GM23338 (cell line): Measurements from ENCODE around the gene PEPD. TPM values are rescaled to one million over a fixed set of nuclear protein-coding genes. Genes with fewer than 3 reads are reported as not detected.

Source experiments
- ATAC-seq: fragments of 200-7000 bp; cut with Tn5 transposase; 3 replicates; pipeline ENCODE4 v1.9.1; 2020
- DNase-seq: peaks from one replicate; pipeline ENCODE4 v3.0.0-alpha.2; 2015; ENCODE audit warnings: low spot score
- H2AFZ ChIP-seq: fragments of 200-600 bp; sonication (generic); 2 replicates; pipeline ENCODE4 v1.8.0; 2016; ENCODE audit warnings: antibody characterized with exemption, mild to moderate bottlenecking, moderate library complexity
- H3F3A ChIP-seq: fragments of 200-600 bp; sonication (generic); replicated peaks from 2 replicates; pipeline ENCODE4 v1.8.0; 2017; ENCODE audit warnings: antibody characterized with exemption, mixed run types, low read depth
- H3K27ac ChIP-seq: fragments of 200-600 bp; sonication (generic); 2 replicates; pipeline ENCODE4 v1.6.1; 2016; ENCODE audit warnings: low read depth
- H3K27me3 ChIP-seq: fragments of 200-600 bp; sonication (generic); 2 replicates; pipeline ENCODE4 v1.8.0; 2016; ENCODE audit warnings: mild to moderate bottlenecking, mixed run types, moderate library complexity; ENCODE audit not compliant: insufficient read depth
- H3K36me3 ChIP-seq: fragments of 200-600 bp; sonication (generic); 2 replicates; pipeline ENCODE4 v1.8.0; 2016; ENCODE audit warnings: mild to moderate bottlenecking; ENCODE audit not compliant: insufficient read depth
- H3K4me1 ChIP-seq: fragments of 200-600 bp; sonication (generic); 2 replicates; pipeline ENCODE4 v1.8.0; 2016; ENCODE audit warnings: mild to moderate bottlenecking, moderate library complexity; ENCODE audit not compliant: insufficient read depth
- H3K4me2 ChIP-seq: fragments of 200-600 bp; sonication (generic); 2 replicates; pipeline ENCODE4 v1.7.1; 2017; ENCODE audit warnings: mixed run types
- H3K4me3 ChIP-seq: fragments of 200-600 bp; sonication (generic); 2 replicates; pipeline ENCODE4 v1.6.1; 2016; ENCODE audit warnings: mixed run types
- H3K79me2 ChIP-seq: fragments of 200-600 bp; sonication (generic); replicated peaks from 2 replicates; pipeline ENCODE4 v1.8.0; 2017; ENCODE audit warnings: mild to moderate bottlenecking; ENCODE audit not compliant: insufficient read depth
- H3K9me2 ChIP-seq: fragments of 200-600 bp; sonication (generic); 2 replicates; pipeline ENCODE4 v1.8.0; 2017; ENCODE audit not compliant: insufficient read depth
- H4K20me1 ChIP-seq: fragments of 200-600 bp; sonication (generic); replicated peaks from 2 replicates; pipeline ENCODE4 v1.8.0; 2017; ENCODE audit warnings: mild to moderate bottlenecking; ENCODE audit not compliant: insufficient read depth
- H3K27ac Mint-ChIP-seq: 2 replicates; pipeline ENCODE4 v1.8.0; 2020; ENCODE audit warnings: inconsistent platforms, mild to moderate bottlenecking, moderate library complexity, mixed read lengths
- H3K27me3 Mint-ChIP-seq: 3 replicates; pipeline ENCODE4 v1.8.0; 2022; ENCODE audit warnings: low read depth, mild to moderate bottlenecking, moderate library complexity, mixed read lengths, inconsistent platforms; ENCODE audit not compliant: insufficient read depth, poor library complexity
- H3K36me3 Mint-ChIP-seq: 3 replicates; pipeline ENCODE4 v1.8.0; 2021; ENCODE audit warnings: low read depth, mild to moderate bottlenecking, inconsistent platforms, moderate library complexity, mixed read lengths
- H3K4me1 Mint-ChIP-seq: 3 replicates; pipeline ENCODE4 v1.8.0; 2020; ENCODE audit warnings: mild to moderate bottlenecking, inconsistent platforms, mixed read lengths
- H3K4me3 Mint-ChIP-seq: 3 replicates; pipeline ENCODE4 v1.8.0; 2021; ENCODE audit warnings: moderate library complexity, mild to moderate bottlenecking, inconsistent platforms, mixed read lengths
- H3K9me3 Mint-ChIP-seq: 3 replicates; pipeline ENCODE4 v1.8.0; 2020; ENCODE audit warnings: moderate library complexity, mild to moderate bottlenecking, inconsistent platforms, mixed read lengths
- CTCF ChIP-seq, 2 experiments: fragments of 200-600 bp in 1 of 2; sonication (generic) in 1 of 2; conservative IDR thresholded peaks; 2 replicates each; pipeline versions ENCODE4 v1.5.1 to v1.6.1; 2016 to 2017; ENCODE audit warnings: antibody characterized with exemption in 2 of 2, low read depth in 2 of 2, mild to moderate bottlenecking in 2 of 2, moderate library complexity in 1 of 2
- ETS1 ChIP-seq: IDR thresholded peaks from 2 replicates; pipeline ENCODE4 v1.6.1; 2016; ENCODE audit warnings: antibody characterized with exemption
- EZH2 ChIP-seq: fragments of 200-600 bp; sonication (generic); IDR thresholded peaks from one replicate; pipeline ENCODE4 v1.8.0; 2017; ENCODE audit warnings: antibody characterized with exemption, mild to moderate bottlenecking, low read depth; ENCODE audit not compliant: unreplicated experiment
- JUNB ChIP-seq: IDR thresholded peaks from one replicate; pipeline ENCODE4 v1.6.1; 2016; ENCODE audit warnings: antibody characterized with exemption; ENCODE audit not compliant: unreplicated experiment
- NANOG ChIP-seq: IDR thresholded peaks from 2 replicates; pipeline ENCODE4 v1.6.1; 2016; ENCODE audit warnings: antibody characterized with exemption, borderline replicate concordance
- POLR2AphosphoS5 ChIP-seq: IDR thresholded peaks from 2 replicates; pipeline ENCODE4 v1.6.1; 2016; ENCODE audit warnings: antibody characterized with exemption, low read depth
- STAT1 ChIP-seq: IDR thresholded peaks from one replicate; pipeline ENCODE4 v1.6.1; 2016; ENCODE audit warnings: antibody characterized with exemption; ENCODE audit not compliant: unreplicated experiment
- ZNF114 ChIP-seq: fragments of 250-450 bp; sonication (Bioruptor Pico); IDR thresholded peaks from 2 replicates; pipeline ENCODE4 v1.5.0; 2020; ENCODE audit warnings: mild to moderate bottlenecking, moderate library complexity
- ZNF462 ChIP-seq: fragments of 250-450 bp; sonication (Bioruptor Pico); IDR thresholded peaks from 2 replicates; pipeline ENCODE4 v1.5.0; 2020; ENCODE audit warnings: mild to moderate bottlenecking, moderate library complexity
- polyA plus RNA-seq: library from polyadenylated mRNA; unstranded; fragments of >200 nt; fragmentation: Nextera tagmentation; extraction: Ambion mirVana; gene quantifications from 2 replicates; pipeline ENCODE4 v1.2.1, GENCODE V29; 2016
- total RNA-seq: library from RNA; depleted of rRNA; stranded (reverse); fragments of >200 nt; shearing (Covaris generic); gene quantifications from 2 replicates; pipeline ENCODE4 v1.2.3, GENCODE V29; 2014

The PEPD gene
- total and polyA plus RNA-seq, 2 experiments from 2014 or later: 81.7 to 89.2 TPM

GRCh38 chr19:33363476-33363875 lies 158.1 kb downstream of the PEPD start:
- no peak overlapping the region for H3K4me3 Mint-ChIP-seq
- no peaks in the 10 kb centered on the region for H3K9me3 Mint-ChIP-seq
- no peak for ATAC-seq
- no peak overlapping the region for H3K4me3 ChIP-seq
- H3K27me3 Mint-ChIP-seq: peaks cover 3% of the 10 kb centered on the region
- no peaks in the 10 kb centered on the region for H3K36me3 Mint-ChIP-seq
- no peaks in the 10 kb centered on the region for H3K4me1 ChIP-seq
- no peaks in the 10 kb centered on the region for H3K27me3 ChIP-seq
- no peaks in the 10 kb centered on the region for H3K9me2 ChIP-seq
- no peaks in the 10 kb centered on the region for H3F3A ChIP-seq
- no peaks in the 10 kb centered on the region for H3K36me3 ChIP-seq
- no peaks in the 10 kb centered on the region for H3K4me1 Mint-ChIP-seq
- H3K27ac Mint-ChIP-seq: no peak overlapping the region
- no peak overlapping the region for H3K4me2 ChIP-seq
- no peak overlapping the region for H2AFZ ChIP-seq
- H3K79me2 ChIP-seq: no peaks in the 10 kb centered on the region
- DNase-seq: no peak
- no peaks in the 10 kb centered on the region for H4K20me1 ChIP-seq
- TF ChIP-seq CTCF (conservative IDR thresholded peaks at IDR 0.05; ENCODE audit: low read depth in 2 of 2): no peak
- no peak for TF ChIP-seq STAT1
- no peak for TF ChIP-seq ETS1
- H3K27ac ChIP-seq: no peak overlapping the region

- Histone ChIP-seq H3K27ac (no peak overlapping the region), H3K36me3 (no peaks in the 10 kb centered on the region), H3K4me3 (no peak overlapping the region), H3K9me2 (no peaks in the 10 kb centered on the region), H2AFZ (no peak overlapping the region), H3F3A (no peaks in the 10 kb centered on the region), H3K27me3 (no peaks in the 10 kb centered on the region), H3K79me2 (no peaks in the 10 kb centered on the region), H4K20me1 (no peaks in the 10 kb centered on the region), H3K4me1 (no peaks in the 10 kb centered on the region), H3K4me2 (no peak overlapping the region)
- H3K27me3 Mint-ChIP-seq: peaks cover 6% of the 10 kb centered on the region
- H3K9me3 Mint-ChIP-seq: no peaks in the 10 kb centered on the region
- no peaks in the 10 kb centered on the region for H3K36me3 Mint-ChIP-seq
- ATAC-seq (no peak), DNase-seq (no peak)
- no peak overlapping the region for H3K27ac Mint-ChIP-seq
- H3K4me1 Mint-ChIP-seq: no peaks in the 10 kb centered on the region
- H3K4me3 Mint-ChIP-seq: no peak overlapping the region
- TF ChIP-seq JUNB: no peak
- no peak for TF ChIP-seq ZNF114 (CRISPR knock-in tag)
- TF ChIP-seq NANOG: no peak
- no peak for TF ChIP-seq POLR2AphosphoS5
- no peak for TF ChIP-seq ZNF462 (CRISPR knock-in tag)
- no peak for TF ChIP-seq ETS1
- TF ChIP-seq STAT1: no peak
- no peak for TF ChIP-seq EZH2
These were observed 158.9 kb downstream of the PEPD start for GRCh38 chr19:33362508-33363228.
